ENCODE data around the gene DNTTIP2. TPM values are rescaled to one million over a fixed set of nuclear protein-coding genes. Genes with fewer than 3 reads are reported as not detected.

DNTTIP2 gene
- total and polyA plus RNA-seq, 7 donors, result 41.9 to 145 (median 83.6) TPM

DNA sequence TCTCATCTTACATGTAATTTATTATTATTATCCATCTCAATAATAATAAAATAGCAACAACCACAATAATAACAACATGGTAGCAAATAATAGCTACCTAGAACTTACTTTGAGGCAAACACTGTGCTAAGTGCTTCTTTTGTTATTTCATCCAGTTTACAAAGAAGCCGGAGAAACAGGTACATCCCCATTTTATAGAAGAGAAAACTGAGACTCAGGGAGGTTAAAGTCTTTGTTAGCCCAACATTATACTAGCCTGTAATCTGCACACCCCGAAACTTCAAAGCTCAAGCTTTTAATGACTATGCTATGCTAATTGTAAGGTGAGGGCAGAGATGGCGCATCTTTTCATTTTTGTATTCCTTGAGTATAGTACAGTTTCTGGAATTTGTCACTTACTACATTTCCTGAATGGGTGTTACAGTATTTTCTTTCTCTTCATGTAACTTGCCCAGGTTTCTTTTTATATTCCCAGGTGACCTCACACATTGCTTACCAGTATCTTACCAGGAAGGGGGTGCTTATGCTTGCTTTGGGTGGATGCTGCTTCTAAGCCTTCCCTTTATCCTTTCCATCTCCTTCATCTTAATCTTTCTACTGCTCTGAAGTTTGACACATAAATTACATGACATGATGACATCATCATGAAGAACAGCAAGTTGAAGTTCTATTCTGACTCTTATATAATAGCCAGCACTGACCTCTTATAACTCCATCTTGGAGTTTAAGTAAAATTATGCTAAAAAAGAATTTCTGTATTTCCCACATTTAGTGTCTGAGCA, 21.9 kb upstream of the DNTTIP2 start:
- DNase-seq (no peak), ATAC-seq (no peak)
- WGBS, 3 donors, result 96 to 100% (median 97%) methylated on average over 3 of the region's 3 CpGs
- no peaks in the 10 kb centered on the region for H3K9me3 ChIP-seq
- intact Hi-C loops (cut with DNase I), result no loop called here
- peaks cover 18% of the 10 kb centered on the region for H3K4me1 ChIP-seq
- H3K27me3 ChIP-seq (ENCODE audit: insufficient read depth in 3 of 3, low read length in 2 of 3), result no peaks in the 10 kb centered on the region
- TF ChIP-seq, protein P1, sequence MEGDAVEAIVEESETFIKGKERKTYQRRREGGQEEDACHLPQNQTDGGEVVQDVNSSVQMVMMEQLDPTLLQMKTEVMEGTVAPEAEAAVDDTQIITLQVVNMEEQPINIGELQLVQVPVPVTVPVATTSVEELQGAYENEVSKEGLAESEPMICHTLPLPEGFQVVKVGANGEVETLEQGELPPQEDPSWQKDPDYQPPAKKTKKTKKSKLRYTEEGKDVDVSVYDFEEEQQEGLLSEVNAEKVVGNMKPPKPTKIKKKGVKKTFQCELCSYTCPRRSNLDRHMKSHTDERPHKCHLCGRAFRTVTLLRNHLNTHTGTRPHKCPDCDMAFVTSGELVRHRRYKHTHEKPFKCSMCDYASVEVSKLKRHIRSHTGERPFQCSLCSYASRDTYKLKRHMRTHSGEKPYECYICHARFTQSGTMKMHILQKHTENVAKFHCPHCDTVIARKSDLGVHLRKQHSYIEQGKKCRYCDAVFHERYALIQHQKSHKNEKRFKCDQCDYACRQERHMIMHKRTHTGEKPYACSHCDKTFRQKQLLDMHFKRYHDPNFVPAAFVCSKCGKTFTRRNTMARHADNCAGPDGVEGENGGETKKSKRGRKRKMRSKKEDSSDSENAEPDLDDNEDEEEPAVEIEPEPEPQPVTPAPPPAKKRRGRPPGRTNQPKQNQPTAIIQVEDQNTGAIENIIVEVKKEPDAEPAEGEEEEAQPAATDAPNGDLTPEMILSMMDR (IDR thresholded peaks at IDR 0.05), result no peak
- no peak overlapping the region for H3K4me3 ChIP-seq
- no peak overlapping the region for H3K27ac ChIP-seq
- H3K36me3 ChIP-seq (ENCODE audit: insufficient read depth in 1 of 2, low read depth in 1 of 2), result peaks cover 3 to 65% of the 10 kb centered on the region in 2 donors

DNA sequence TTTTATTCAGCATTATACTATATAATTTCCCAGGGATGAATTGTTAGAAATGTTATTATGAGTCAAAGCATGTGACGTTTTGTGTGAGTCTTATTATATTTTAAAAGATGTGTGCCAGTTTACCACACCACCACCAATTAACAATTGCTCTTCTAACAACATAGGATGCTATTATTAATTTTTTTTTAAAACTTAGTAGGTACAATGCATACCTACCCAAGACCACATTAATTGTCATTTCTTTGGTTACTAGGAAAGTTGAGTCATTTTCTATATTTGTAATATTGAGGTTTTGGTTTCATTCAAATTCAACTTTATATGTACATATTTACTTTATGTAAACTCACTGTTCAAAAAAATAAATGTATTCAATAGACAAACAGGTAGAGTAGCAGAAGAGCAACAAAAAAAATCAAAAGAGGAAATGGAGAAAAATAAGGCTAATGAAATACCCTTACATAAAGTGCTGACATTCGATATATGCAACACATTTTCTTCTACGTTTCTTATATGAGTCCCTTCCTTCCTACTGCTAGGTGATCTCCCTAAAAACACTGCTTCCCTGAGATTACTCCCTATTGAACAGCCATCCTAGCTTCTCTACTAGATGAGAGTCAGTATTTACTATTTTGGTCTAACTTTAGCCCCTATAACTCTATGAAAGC, 20.7 kb upstream of the DNTTIP2 start:
- Histone ChIP-seq H3K27me3 (ENCODE audit: insufficient read depth in 3 of 3, low read length in 2 of 3) (no peaks in the 10 kb centered on the region), H3K36me3 (ENCODE audit: insufficient read depth in 1 of 2, low read depth in 1 of 2) (peaks cover 3 to 78% of the 10 kb centered on the region in 2 donors), H3K9me3 (no peaks in the 10 kb centered on the region), H3K4me1 (peaks cover 8% of the 10 kb centered on the region), H3K4me3 (no peak overlapping the region), H3K27ac (no peak overlapping the region)
- DNase-seq (no peak), ATAC-seq (no peak)
- WGBS, 3 donors, result 82 to 94% (median 85%) methylated on average over 3 of the region's 3 CpGs
- TF ChIP-seq, protein P1 (IDR thresholded peaks at IDR 0.05), result no peak
- intact Hi-C loops (cut with DNase I), result no loop called here

DNA sequence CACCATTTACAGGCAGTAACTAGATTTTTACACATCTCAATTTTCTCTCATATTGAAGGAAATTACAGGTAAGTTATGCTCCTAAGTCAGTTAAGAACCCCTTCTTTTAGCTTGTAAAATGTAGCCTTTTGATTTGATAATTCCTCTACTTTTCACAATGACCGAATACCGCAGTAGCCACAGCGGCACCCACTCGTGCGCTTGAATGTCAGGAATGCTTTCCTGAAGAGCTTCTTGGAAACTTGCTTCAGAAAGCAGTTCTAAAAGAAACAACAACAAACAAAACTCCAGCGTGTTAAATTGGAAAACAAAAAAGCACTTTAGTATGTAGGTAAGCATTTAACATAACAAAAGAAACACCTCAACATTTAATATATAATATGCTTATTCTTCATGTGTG, 9.9 kb upstream of the DNTTIP2 start:
- 71 to 75% (median 73%) methylated on average over 6 of the region's 6 CpGs for WGBS, 3 donors
- intact Hi-C loops (cut with DNase I), result no loop called here
- H3K4me1 ChIP-seq, result no peaks in the 10 kb centered on the region

DNA sequence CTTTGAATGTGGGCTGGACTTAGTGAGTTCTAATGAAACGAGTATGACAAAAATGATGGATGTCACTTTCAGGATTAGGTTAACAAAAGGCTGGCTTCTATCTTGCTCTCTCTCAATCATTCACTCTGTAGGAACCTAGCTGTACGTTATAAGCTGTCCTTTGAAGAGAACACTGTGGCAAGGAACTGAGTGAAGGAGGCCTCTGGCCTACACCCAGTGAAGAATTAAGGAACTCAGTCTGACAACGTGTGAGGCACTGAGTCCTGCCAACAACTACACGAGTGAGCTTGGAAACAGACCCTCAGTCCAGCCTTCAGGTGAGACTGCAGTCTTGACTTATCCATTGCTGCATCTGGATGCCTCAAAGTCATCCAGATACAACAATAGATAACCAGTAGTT, 3.3 kb upstream of the DNTTIP2 start:
- 64 to 83% (median 68%) methylated on average over 4 of the region's 4 CpGs for WGBS, 3 donors
- Histone ChIP-seq H3K4me1 (peaks cover 9% of the 10 kb centered on the region), H3K27ac (no peak overlapping the region), H3K27me3 (ENCODE audit: insufficient read depth in 3 of 3, low read length in 2 of 3) (no peaks in the 10 kb centered on the region), H3K4me3 (no peak overlapping the region), H3K36me3 (ENCODE audit: insufficient read depth in 1 of 2, low read depth in 1 of 2) (peaks cover 3 to 51% of the 10 kb centered on the region in 2 donors), H3K9me3 (no peaks in the 10 kb centered on the region)
- TF ChIP-seq, protein P1 (IDR thresholded peaks at IDR 0.05), result no peak
- ATAC-seq, result no peak
- intact Hi-C loops (cut with DNase I), result no loop called here
- DNase-seq, result no peak

More for the DNA sequence above, 9.9 kb upstream of the DNTTIP2 start:
- Histone ChIP-seq H3K4me3 (no peak overlapping the region), H3K9me3 (no peaks in the 10 kb centered on the region), H3K27me3 (ENCODE audit: insufficient read depth in 3 of 3, low read length in 2 of 3) (no peaks in the 10 kb centered on the region), H3K36me3 (ENCODE audit: insufficient read depth in 1 of 2, low read depth in 1 of 2) (peaks cover 0 to 86% of the 10 kb centered on the region in 2 donors), H3K27ac (no peak overlapping the region)
- ATAC-seq (no peak), DNase-seq (no peak)
- TF ChIP-seq, protein P1 (IDR thresholded peaks at IDR 0.05), result no peak

Data from psoas muscle (tissue), 8 donors.